Activated CD4-positive, alpha-beta T cell treated with anti-CD3 and anti-CD28 coated beads for 36 hours (primary cell): ENCODE measurements around the gene LHPP. TPM values are rescaled to one million over a fixed set of nuclear protein-coding genes. Genes with fewer than 3 reads are reported as not detected.
A peak's percentile ranks its signal among the peaks of the same experiment; 100 is the strongest.

Experiments used
- ATAC-seq: fragments of 200-7000 bp; cut with Tn5 transposase; one replicate; pipeline ENCODE4 v1.10.0; 2021; ENCODE audit warnings: mild to moderate bottlenecking, moderate library complexity
- CTCF ChIA-PET: fragments of 350-600 bp; sonication (Branson Sonifier 250); formaldehyde crosslinking; loops from one replicate; lab custom pipeline; 2021; ENCODE audit warnings: antibody characterized with exemption; lab: Charles Lee
- POLR2A ChIA-PET: fragments of 350-600 bp; sonication (Branson Sonifier 250); formaldehyde crosslinking; loops from one replicate; lab custom pipeline; 2021; ENCODE audit warnings: antibody characterized with exemption, inconsistent platforms; lab: Charles Lee
- DNase-seq: peaks from one replicate; pipeline ENCODE4 v3.0.0-alpha.2; 2020
- H3K27ac Mint-ChIP-seq: one replicate; pipeline ENCODE4 v1.8.0; 2021; ENCODE audit warnings: mixed read lengths
- H3K27me3 Mint-ChIP-seq: one replicate; pipeline ENCODE4 v1.8.0; 2021; ENCODE audit warnings: mixed read lengths
- H3K36me3 Mint-ChIP-seq: one replicate; pipeline ENCODE4 v1.8.0; 2021; ENCODE audit warnings: low read depth, mixed read lengths
- H3K4me1 Mint-ChIP-seq: one replicate; pipeline ENCODE4 v1.8.0; 2021; ENCODE audit warnings: mixed read lengths
- H3K4me3 Mint-ChIP-seq: one replicate; pipeline ENCODE4 v1.8.0; 2021; ENCODE audit warnings: mild to moderate bottlenecking, moderate library complexity, mixed read lengths
- H3K9me3 Mint-ChIP-seq: one replicate; pipeline ENCODE4 v1.8.0; 2021; ENCODE audit warnings: low read depth, mixed read lengths
- intact Hi-C, 2 experiments: fragments of 100-400 bp; cut with DNase I in 1 of 2; cut with micrococcal nuclease in 1 of 2; formaldehyde crosslinking; loops; one replicate each; pipeline versions ENCODE4 v1.14.2 to v1.15.1; 2022 to 2024; cut with DNase I, micrococcal nuclease
- total RNA-seq, 2 experiments: library from RNA; stranded (reverse); gene quantifications; one replicate each; pipeline ENCODE4 v1.2.3, GENCODE V29; 2021

LHPP gene
- total RNA-seq, 2 experiments from 2014 or later = 11.5 to 14.0 TPM

DNA sequence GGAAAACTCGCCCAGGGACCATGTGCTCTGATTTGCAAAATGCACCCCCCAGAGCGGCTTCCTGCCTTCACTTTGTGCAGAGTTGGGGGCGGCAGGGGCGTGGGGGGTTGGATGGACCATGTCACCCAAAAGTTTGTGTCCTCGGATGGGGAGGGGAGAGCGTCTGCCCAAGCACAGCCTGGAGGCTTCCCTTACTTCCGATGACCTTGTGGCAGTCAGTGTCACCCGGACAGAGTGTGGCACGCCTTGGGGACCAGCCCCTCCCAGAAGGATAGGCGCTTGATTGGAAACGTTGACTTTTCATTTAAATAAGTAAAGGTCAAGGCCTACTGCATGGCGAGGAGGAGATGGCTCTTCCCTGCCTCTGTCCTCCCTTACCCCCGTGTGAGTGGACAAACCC is 71.6 kb downstream of the LHPP start:
- ChIA-PET POLR2A (no interaction called here), CTCF (interaction anchor here (0.8 to 1.4 kb wide), 5 partner anchors 12 to 294 kb away, joined by 3 to 6 read pairs (median 3); no protein-coding TSS in a partner anchor)
- ATAC-seq (no peak), DNase-seq (no peak)
- intact Hi-C loops = loop anchor here in 1 of 2 experiments (10.0 kb wide), 1 partner anchor 442 kb away; no protein-coding TSS in a partner anchor
- Mint-ChIP-seq H3K4me3 (no peak overlapping the region), H3K9me3 (no peaks in the 10 kb centered on the region), H3K27me3 (no peaks in the 10 kb centered on the region), H3K4me1 (peaks cover 4% of the 10 kb centered on the region), H3K27ac (no peak overlapping the region), H3K36me3 (no peaks in the 10 kb centered on the region)

GRCh38 chr10:124534231-124534798 is 72.7 kb downstream of the LHPP start:
- CTCF ChIA-PET = interaction anchor here (0.6 to 7.0 kb wide), 11 partner anchors 126 to 293 kb away, joined by 3 to 54 read pairs (median 5); no protein-coding TSS in a partner anchor
- no peaks in the 10 kb centered on the region for H3K9me3 Mint-ChIP-seq
- H3K27me3 Mint-ChIP-seq = no peaks in the 10 kb centered on the region
- no peak overlapping the region for H3K4me3 Mint-ChIP-seq
- POLR2A ChIA-PET = no interaction called here
- ATAC-seq = peak; percentile 37
- intact Hi-C loops = loop anchor here in 1 of 2 experiments (1.0 to 10.0 kb wide), 2 partner anchors 210 to 440 kb away; partner anchors contain the start of gene FAM53B
- DNase-seq = peak; percentile 70
- peaks cover 4% of the 10 kb centered on the region for H3K4me1 Mint-ChIP-seq
- no peak overlapping the region for H3K27ac Mint-ChIP-seq
- H3K36me3 Mint-ChIP-seq = no peaks in the 10 kb centered on the region

DNA sequence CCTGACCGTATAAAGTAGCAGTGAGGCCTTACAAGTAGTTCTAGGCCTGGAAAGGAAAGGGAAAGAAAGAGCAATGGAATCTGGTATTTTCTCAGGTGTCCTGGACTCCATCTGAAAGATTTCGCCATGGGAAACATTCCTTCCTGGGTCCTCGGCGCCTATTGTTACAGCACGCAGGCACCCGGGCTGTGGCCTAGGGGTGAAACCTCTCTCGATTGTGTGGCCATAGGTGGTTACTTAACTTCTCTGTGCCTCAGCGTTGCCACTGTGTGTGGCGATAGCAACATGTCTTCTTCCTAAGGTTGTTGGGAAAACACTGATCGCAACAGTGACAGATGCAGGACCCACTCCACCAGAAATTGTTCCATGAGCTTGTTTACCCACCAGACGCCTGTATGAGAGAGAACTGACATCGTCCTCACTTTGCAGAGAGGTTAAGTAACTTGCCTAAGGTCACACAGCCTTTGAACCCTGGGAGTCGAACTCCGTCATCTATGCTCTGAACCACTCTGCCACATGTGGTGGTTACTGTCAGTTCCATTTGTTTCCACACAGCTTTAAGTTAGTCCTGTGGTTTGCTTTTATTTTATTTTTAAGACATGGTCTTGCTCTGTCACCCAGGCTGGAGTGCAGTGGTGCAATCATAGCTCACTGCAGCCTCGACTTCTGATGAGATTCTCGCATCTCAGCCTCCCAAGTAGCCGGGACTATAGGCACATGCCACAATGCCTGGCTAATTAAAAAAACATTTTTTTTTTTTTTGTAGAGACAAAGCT is 73.4 kb downstream of the LHPP start:
- ATAC-seq (no peak), DNase-seq (no peak)
- intact Hi-C loops = loop anchor here in 1 of 2 experiments (1.0 to 10.0 kb wide), 2 partner anchors 209 to 440 kb away; partner anchors contain the start of gene FAM53B
- CTCF ChIA-PET = interaction anchor here (1.6 to 7.0 kb wide), 4 partner anchors 207 to 292 kb away, joined by 8 to 54 read pairs (median 20); no protein-coding TSS in a partner anchor
- no peak overlapping the region for H3K27ac Mint-ChIP-seq
- no peaks in the 10 kb centered on the region for H3K36me3 Mint-ChIP-seq
- no peaks in the 10 kb centered on the region for H3K27me3 Mint-ChIP-seq
- H3K4me1 Mint-ChIP-seq = peaks cover 4% of the 10 kb centered on the region
- POLR2A ChIA-PET = no interaction called here
- H3K4me3 Mint-ChIP-seq = no peak overlapping the region
- H3K9me3 Mint-ChIP-seq = no peaks in the 10 kb centered on the region

DNA sequence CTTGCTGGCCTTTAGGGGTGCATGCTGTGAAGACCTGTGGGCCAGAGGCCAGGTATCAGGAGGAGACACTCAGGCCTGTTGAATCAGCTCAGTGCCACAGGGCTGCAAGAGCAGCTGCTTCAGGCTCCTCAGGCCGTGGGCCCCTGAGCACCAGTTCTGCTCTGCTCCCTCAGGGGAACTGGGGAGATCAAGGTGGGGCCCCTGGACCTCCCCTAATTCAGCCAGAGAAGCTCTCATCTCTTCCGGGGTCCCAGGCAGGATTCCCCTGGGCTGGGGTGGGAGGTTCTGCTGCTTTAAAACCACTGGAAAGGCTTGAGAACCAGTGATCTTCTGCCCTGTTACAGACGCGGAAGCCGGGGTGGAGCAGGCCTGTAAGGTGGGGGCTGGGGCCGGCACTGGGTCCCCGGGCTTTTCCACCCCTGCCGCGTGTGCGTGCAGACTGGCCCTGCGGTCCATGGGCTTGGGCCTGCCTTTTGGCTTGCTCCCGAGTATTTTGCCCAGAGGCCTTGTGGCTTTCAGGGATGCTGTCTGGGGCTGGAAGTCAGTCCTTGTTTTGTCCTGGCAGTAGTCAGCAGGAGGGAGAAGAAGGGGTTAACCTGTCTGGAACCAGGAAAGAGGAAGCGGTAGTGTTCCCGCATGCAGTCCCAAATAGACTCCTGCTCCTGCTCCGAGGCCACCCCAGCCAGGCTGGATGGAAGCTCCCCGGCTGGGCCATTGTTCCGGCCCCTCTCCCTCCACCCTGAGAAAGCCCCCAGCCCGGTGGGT is 74.3 kb downstream of the LHPP start:
- H3K4me3 Mint-ChIP-seq = no peak overlapping the region
- intact Hi-C loops = loop anchor here in 1 of 2 experiments (10.0 kb wide), 1 partner anchor 439 kb away; no protein-coding TSS in a partner anchor
- no peak for DNase-seq
- H3K27ac Mint-ChIP-seq = no peak overlapping the region
- ChIA-PET POLR2A (no interaction called here), CTCF (interaction anchor here (1.5 to 7.0 kb wide), 4 partner anchors 9 to 291 kb away, joined by 3 to 54 read pairs (median 18); no protein-coding TSS in a partner anchor)
- H3K4me1 Mint-ChIP-seq = no peaks in the 10 kb centered on the region
- ATAC-seq = no peak
- H3K9me3 Mint-ChIP-seq = no peaks in the 10 kb centered on the region
- no peaks in the 10 kb centered on the region for H3K36me3 Mint-ChIP-seq
- H3K27me3 Mint-ChIP-seq = no peaks in the 10 kb centered on the region

GRCh38 chr10:124536496-124537050 is 75.0 kb downstream of the LHPP start:
- Mint-ChIP-seq H3K27me3 (no peaks in the 10 kb centered on the region), H3K4me3 (no peak overlapping the region), H3K4me1 (no peaks in the 10 kb centered on the region), H3K9me3 (no peaks in the 10 kb centered on the region), H3K27ac (no peak overlapping the region), H3K36me3 (no peaks in the 10 kb centered on the region)
- ChIA-PET POLR2A (no interaction called here), CTCF (interaction anchor here (1.5 to 7.0 kb wide), 4 partner anchors 9 to 290 kb away, joined by 3 to 54 read pairs (median 18); no protein-coding TSS in a partner anchor)
- ATAC-seq (no peak), DNase-seq (no peak)
- intact Hi-C loops = loop anchor here in 1 of 2 experiments (10.0 kb wide), 1 partner anchor 438 kb away; no protein-coding TSS in a partner anchor

DNA sequence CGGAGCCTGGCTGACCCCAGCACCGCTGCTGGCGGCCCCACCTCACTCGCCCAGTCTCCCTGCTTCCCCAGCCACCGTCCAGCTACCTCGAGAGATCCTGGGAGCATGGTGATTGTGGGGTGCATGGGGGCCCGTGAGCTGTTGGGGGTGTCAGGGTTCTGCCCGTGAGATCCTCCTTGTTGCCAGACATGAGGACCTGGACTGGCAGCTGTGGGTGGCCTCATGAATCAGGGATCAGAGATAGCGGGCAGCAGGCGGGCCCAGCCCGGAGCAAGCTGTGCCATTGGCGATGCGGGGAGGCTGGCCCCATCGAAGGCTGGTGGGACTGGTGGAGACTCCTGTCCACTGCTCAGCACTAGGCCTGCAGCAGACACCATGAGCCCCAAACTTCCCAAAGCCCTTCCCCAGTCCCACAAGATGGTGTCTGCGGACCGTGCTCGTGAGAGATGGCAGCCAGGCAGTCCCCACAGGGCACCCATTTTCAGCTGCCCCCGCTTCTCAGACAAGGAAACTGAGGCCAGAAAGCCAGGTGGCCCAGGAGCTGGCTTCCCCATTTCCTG is 75.6 kb downstream of the LHPP start:
- H3K36me3 Mint-ChIP-seq = no peaks in the 10 kb centered on the region
- no peaks in the 10 kb centered on the region for H3K27me3 Mint-ChIP-seq
- ATAC-seq = no peak
- CTCF ChIA-PET = interaction anchor here (0.6 to 7.0 kb wide), 5 partner anchors 8 to 290 kb away, joined by 3 to 54 read pairs (median 8); no protein-coding TSS in a partner anchor
- H3K4me1 Mint-ChIP-seq = no peaks in the 10 kb centered on the region
- no peak overlapping the region for H3K27ac Mint-ChIP-seq
- DNase-seq = no peak
- intact Hi-C loops = loop anchor here in 1 of 2 experiments (10.0 kb wide), 1 partner anchor 438 kb away; no protein-coding TSS in a partner anchor
- no peaks in the 10 kb centered on the region for H3K9me3 Mint-ChIP-seq
- POLR2A ChIA-PET = no interaction called here
- no peak overlapping the region for H3K4me3 Mint-ChIP-seq

DNA sequence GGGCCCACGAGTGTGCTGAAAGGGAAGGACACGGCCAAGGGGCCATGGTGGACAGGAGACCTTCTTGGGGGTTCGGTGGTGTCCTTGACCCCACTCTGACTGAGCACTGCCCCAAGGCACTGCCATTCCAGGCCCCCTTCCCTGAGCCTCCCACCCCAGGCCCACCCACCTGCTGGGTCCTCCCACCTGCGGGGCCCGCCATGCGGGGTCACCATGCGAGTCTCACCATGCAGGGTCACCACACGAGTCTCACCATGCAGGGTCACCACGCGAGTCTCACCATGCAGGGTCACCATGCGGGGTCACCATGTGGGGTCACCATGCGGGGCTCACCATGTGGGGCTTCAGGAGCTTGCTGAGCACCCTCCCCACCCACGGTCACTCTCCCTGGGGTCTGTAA is 76.3 kb downstream of the LHPP start:
- ATAC-seq (no peak), DNase-seq (no peak)
- Mint-ChIP-seq H3K36me3 (no peaks in the 10 kb centered on the region), H3K4me1 (no peaks in the 10 kb centered on the region), H3K4me3 (no peak overlapping the region), H3K9me3 (no peaks in the 10 kb centered on the region), H3K27ac (no peak overlapping the region), H3K27me3 (no peaks in the 10 kb centered on the region)
- intact Hi-C loops = loop anchor here in 1 of 2 experiments (10.0 kb wide), 1 partner anchor 437 kb away; no protein-coding TSS in a partner anchor
- ChIA-PET POLR2A (no interaction called here), CTCF (interaction anchor here (0.6 to 7.0 kb wide), 7 partner anchors 204 to 308 kb away, joined by 3 to 54 read pairs (median 4); no protein-coding TSS in a partner anchor)

GRCh38 chr10:124538706-124539105 is 77.1 kb downstream of the LHPP start:
- intact Hi-C loops = loop anchor here in 1 of 2 experiments (10.0 kb wide), 1 partner anchor 436 kb away; no protein-coding TSS in a partner anchor
- ATAC-seq (no peak), DNase-seq (no peak)
- Mint-ChIP-seq H3K27ac (no peak overlapping the region), H3K9me3 (no peaks in the 10 kb centered on the region), H3K4me3 (no peak overlapping the region), H3K27me3 (no peaks in the 10 kb centered on the region), H3K4me1 (no peaks in the 10 kb centered on the region), H3K36me3 (no peaks in the 10 kb centered on the region)
- ChIA-PET CTCF (interaction anchor here (0.7 to 7.0 kb wide), 6 partner anchors 203 to 307 kb away, joined by 3 to 54 read pairs (median 6); no protein-coding TSS in a partner anchor), POLR2A (interaction anchor here (1.1 kb wide), 1 partner anchor 216 kb away, joined by 5 read pairs; no protein-coding TSS in a partner anchor)

GRCh38 chr10:124539935-124540641 is 78.5 kb downstream of the LHPP start:
- POLR2A ChIA-PET = interaction anchor here (1.1 kb wide), 1 partner anchor 215 kb away, joined by 5 read pairs; no protein-coding TSS in a partner anchor
- H3K36me3 Mint-ChIP-seq = no peaks in the 10 kb centered on the region
- no peak overlapping the region for H3K4me3 Mint-ChIP-seq

More at GRCh38 chr10:124539935-124540641, 78.5 kb downstream of the LHPP start:
- H3K27ac Mint-ChIP-seq = no peak overlapping the region
- peak; percentile 84 for ATAC-seq
- no peaks in the 10 kb centered on the region for H3K9me3 Mint-ChIP-seq
- no peaks in the 10 kb centered on the region for H3K27me3 Mint-ChIP-seq
- DNase-seq = peak; percentile 81
- intact Hi-C loops = loop anchor here (1.0 to 10.0 kb wide), 4 partner anchors 201 to 435 kb away; no protein-coding TSS in a partner anchor
- CTCF ChIA-PET = interaction anchor here (0.6 to 7.0 kb wide), 8 partner anchors 73 to 290 kb away, joined by 3 to 54 read pairs (median 4); no protein-coding TSS in a partner anchor
- peaks cover 4% of the 10 kb centered on the region for H3K4me1 Mint-ChIP-seq
